Right lobe of liver (tissue), 6 donors: Measurements from ENCODE around the gene BCKDHB. TPM values are rescaled to one million over a fixed set of nuclear protein-coding genes. Genes with fewer than 3 reads are reported as not detected.

ENCODE experiments used
- ATAC-seq, 4 donors: fragments of 200-7000 bp; cut with Tn5 transposase; one replicate each; pipeline ENCODE4 v1.9.1; 2020; ENCODE audit warnings: mild to moderate bottlenecking in 4 of 4, moderate library complexity in 4 of 4
- DNase-seq, 3 donors: peaks; one replicate each; pipeline ENCODE4 v3.0.0-alpha.2; 2020
- H3K27ac ChIP-seq, 3 donors: fragments of 200-600 bp; one replicate each; pipeline ENCODE4 v1.8.0; 2022
- H3K27me3 ChIP-seq, 2 donors: fragments of 200-600 bp; one replicate each; pipeline ENCODE4 v1.8.0; 2022
- H3K36me3 ChIP-seq, 4 donors: fragments of 200-600 bp; sonication (generic) in 1 of 4; one replicate each; pipeline versions ENCODE4 v1.5.1 to v1.8.0; 2017 to 2022; ENCODE audit warnings: control low read depth in 1 of 4
- H3K4me1 ChIP-seq, 4 donors: fragments of 200-600 bp; sonication (generic) in 1 of 4; one replicate each; pipeline versions ENCODE4 v1.5.1 to v1.8.0; 2017 to 2022; ENCODE audit warnings: control low read depth in 1 of 4
- H3K4me3 ChIP-seq, 3 donors: fragments of 200-600 bp; one replicate each; pipeline ENCODE4 v1.8.0; 2022
- H3K9me3 ChIP-seq, 4 donors: fragments of 200-600 bp; sonication (generic) in 1 of 4; one replicate each; pipeline versions ENCODE4 v1.5.1 to v1.8.0; 2017 to 2022; ENCODE audit warnings: control low read depth in 1 of 4
- CTCF ChIP-seq, 4 donors: fragments of 200-600 bp in 3 of 4; fragments of 450-650 bp in 1 of 4; IDR thresholded peaks; one replicate each; pipeline versions ENCODE4 v1.5.1 to v1.8.0; 2016 to 2022; ENCODE audit warnings: antibody characterized with exemption in 4 of 4, mild to moderate bottlenecking in 2 of 4
- POLR2A ChIP-seq: fragments of 450-650 bp; IDR thresholded peaks from one replicate; pipeline ENCODE4 v1.6.1; 2017; ENCODE audit warnings: antibody characterized with exemption, mild to moderate bottlenecking
- WGBS: methylation state at CpG from one replicate; pipeline ENCODE4 v1.1.6; 2018; ENCODE audit warnings: low coverage, low lambda C conversion rate; ENCODE audit not compliant: insufficient coverage; ENCODE audit errors: missing lambda C conversion rate; 5-methylcytosine and 5-hydroxymethylcytosine counted together
- intact Hi-C, 2 donors: fragments of 100-400 bp; cut with DNase I; formaldehyde crosslinking; loops; one replicate each; pipeline versions ENCODE4 v1.11.2 to v1.14.1; 2022
- total RNA-seq, 6 experiments: library from RNA; depleted of rRNA in 2 of 6; stranded (reverse); fragments of >200 nt in 2 of 6; fragmentation: NEBNext Ultra II Directional in 3 of 6; extraction: Animal tissue kit (Norgen Biotek cat#: 25700) in 3 of 6; gene quantifications; one replicate each; pipeline versions ENCODE4 v1.1.0 to v1.2.4, GENCODE V29; 2016 to 2023
- donor health status: DM: no; HTN: yes; CAD: no.
- donor health status: DM: no; HTN: no; CAD: no.
- donor health status: DM: no; HTN: no; CAD: no.
- donor health status: DM: no; HTN: yes; CAD: no.
- donor health status: DM: no; HTN: yes; CAD: no.

BCKDHB gene
- total RNA-seq, 6 experiments from 2014 or later, result 22.1 to 57.2 (median 43.9) TPM

DNA sequence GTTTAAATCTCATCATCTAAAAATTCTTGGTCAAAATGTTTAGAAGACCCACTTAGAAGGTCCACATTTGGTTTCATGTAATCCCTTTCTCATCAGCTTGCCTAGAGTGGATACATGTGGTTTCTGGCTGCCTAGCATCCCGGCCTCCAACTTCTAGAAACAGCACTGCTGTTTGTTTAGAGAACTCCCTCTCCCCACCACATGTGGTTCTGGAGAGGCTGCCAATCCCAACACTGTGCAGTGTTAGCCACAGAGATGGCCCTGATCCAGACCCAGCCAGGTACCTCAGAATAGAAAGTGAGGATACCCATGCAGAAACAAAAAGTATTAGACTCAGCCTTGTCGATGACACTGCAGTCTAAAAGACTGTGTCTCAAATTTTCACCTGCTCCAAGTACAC is 241.8 kb downstream of the BCKDHB start:
- peak in 1 of 4 donors; percentile 16 for ATAC-seq
- WGBS, result 96% methylated on average over 2 of the region's 2 CpGs

DNA sequence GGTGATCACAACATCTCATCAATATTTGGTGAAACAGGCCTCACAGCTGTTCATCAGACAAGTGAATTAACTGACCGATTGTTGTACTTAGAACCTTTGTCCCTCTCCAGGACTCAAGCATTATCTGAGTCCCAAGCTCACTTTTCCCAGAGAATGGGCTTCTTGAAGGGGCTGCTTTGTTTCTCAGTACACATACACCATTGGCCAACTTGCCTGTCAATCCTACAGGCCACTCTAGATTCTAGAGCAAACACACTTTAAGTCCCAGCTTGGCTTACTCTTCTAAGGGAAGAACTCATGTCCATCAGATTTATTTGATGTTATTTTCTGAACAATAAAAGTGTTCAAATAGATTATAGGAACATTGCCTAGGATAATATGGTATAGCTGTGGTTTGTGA is 249.5 kb downstream of the BCKDHB start:
- intact Hi-C loops, result no loop called here
- WGBS, result 100% methylated on average over 1 of the region's 1 CpG
- no peak for DNase-seq

More for the DNA sequence above, 241.8 kb downstream of the BCKDHB start:
- no peaks in the 10 kb centered on the region for H3K36me3 ChIP-seq
- TF ChIP-seq CTCF (IDR thresholded peaks at IDR 0.05), result no peak
- TF ChIP-seq POLR2A, result no peak
- H3K27me3 ChIP-seq, result no peaks in the 10 kb centered on the region
- intact Hi-C loops, result no loop called here
- H3K27ac ChIP-seq, result no peak overlapping the region
- DNase-seq, result no peak
- H3K4me1 ChIP-seq, result no peaks in the 10 kb centered on the region
- H3K9me3 ChIP-seq, result no peaks in the 10 kb centered on the region
- no peak overlapping the region for H3K4me3 ChIP-seq

DNA sequence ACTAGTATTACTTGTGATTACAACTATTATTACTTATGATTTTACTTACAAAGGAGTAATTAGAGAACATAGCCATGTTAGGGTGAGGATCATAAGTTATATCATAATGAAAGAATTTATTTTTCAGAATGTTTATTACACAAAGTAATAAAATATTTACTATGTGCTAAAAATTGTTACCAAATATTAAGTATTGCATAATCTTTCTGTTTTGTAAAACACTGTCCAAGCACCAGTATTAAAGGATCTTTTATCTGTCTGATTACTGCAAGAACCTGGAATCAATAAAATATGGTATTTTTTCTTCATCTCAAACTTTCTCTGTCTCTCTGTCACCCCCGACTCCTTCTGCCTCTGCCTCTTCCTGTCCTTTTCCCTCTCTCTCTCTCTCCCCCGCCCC is 250.1 kb downstream of the BCKDHB start:
- WGBS, result 33% methylated on average over 1 of the region's 2 CpGs
- Histone ChIP-seq H3K36me3 (no peaks in the 10 kb centered on the region), H3K4me1 (no peaks in the 10 kb centered on the region), H3K9me3 (no peaks in the 10 kb centered on the region), H3K27me3 (no peaks in the 10 kb centered on the region), H3K27ac (no peak overlapping the region), H3K4me3 (no peak overlapping the region)
- no peak for ATAC-seq
- intact Hi-C loops, result no loop called here
- no peak for TF ChIP-seq CTCF (IDR thresholded peaks at IDR 0.05)
- TF ChIP-seq POLR2A, result no peak
- DNase-seq, result no peak

More for the DNA sequence above, 249.5 kb downstream of the BCKDHB start:
- Histone ChIP-seq H3K27me3 (no peaks in the 10 kb centered on the region), H3K27ac (no peak overlapping the region), H3K4me3 (no peak overlapping the region), H3K9me3 (no peaks in the 10 kb centered on the region), H3K4me1 (no peaks in the 10 kb centered on the region), H3K36me3 (no peaks in the 10 kb centered on the region)
- ATAC-seq, result no peak
- TF ChIP-seq POLR2A (no peak), CTCF (IDR thresholded peaks at IDR 0.05) (no peak)

DNA sequence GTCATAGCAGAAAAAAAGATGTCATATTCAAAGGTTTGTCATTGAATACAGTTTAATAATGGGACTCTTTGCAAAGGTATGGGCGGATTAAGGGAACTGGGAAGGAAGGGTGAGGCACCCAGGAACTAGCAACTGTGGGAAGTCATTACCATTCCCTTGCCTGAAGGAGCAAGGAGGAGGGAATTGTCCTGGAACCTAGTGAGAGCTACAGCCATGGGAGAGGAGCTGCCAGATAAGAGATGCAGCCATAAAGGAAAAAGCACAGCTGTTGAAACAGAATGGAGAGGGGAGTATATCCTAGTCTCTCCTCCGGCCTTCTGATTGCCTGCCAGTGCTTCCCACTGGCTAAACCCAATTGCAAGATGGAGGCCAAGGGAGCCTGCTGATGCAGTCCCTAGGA is 250.6 kb downstream of the BCKDHB start:
- H3K9me3 ChIP-seq, result no peaks in the 10 kb centered on the region
- no peaks in the 10 kb centered on the region for H3K27me3 ChIP-seq
- DNase-seq (no peak), ATAC-seq (no peak)
- 88% methylated on average over 2 of the region's 2 CpGs for WGBS
- no peaks in the 10 kb centered on the region for H3K36me3 ChIP-seq
- no peak overlapping the region for H3K4me3 ChIP-seq
- TF ChIP-seq POLR2A (no peak), CTCF (IDR thresholded peaks at IDR 0.05) (no peak)
- intact Hi-C loops, result no loop called here
- H3K4me1 ChIP-seq, result no peaks in the 10 kb centered on the region
- no peak overlapping the region for H3K27ac ChIP-seq

DNA sequence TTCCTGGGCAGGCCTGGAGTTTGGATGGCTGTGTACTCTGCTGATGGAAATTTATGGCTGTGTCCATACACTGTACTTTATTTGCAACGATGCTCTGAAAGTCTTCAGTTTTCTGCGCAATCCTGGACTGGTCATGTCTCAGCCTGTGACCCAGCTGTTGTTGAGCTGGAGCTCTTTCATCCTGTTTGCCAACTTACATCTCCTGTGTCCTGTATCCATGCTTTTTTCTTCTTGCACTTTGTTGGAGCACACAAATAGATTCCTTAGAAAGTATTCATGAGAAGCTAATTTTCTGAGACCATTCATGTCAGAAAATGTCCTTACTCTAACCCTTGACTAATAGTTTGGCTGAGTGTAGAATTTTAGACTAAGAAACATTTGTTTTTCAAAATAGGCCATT is 251.2 kb downstream of the BCKDHB start:
- intact Hi-C loops, result no loop called here
- H3K36me3 ChIP-seq, result no peaks in the 10 kb centered on the region
- TF ChIP-seq CTCF (IDR thresholded peaks at IDR 0.05), result no peak
- TF ChIP-seq POLR2A, result no peak
- no peaks in the 10 kb centered on the region for H3K27me3 ChIP-seq
- WGBS, result 89% methylated on average over 2 of the region's 2 CpGs
- no peak for ATAC-seq
- H3K27ac ChIP-seq, result no peak overlapping the region
- no peak overlapping the region for H3K4me3 ChIP-seq
- H3K9me3 ChIP-seq, result no peaks in the 10 kb centered on the region
- H3K4me1 ChIP-seq, result no peaks in the 10 kb centered on the region
- DNase-seq, result no peak
